ENCODE results near the gene SMAP2. TPM values are rescaled to one million over a fixed set of nuclear protein-coding genes. Genes with fewer than 3 reads are reported as not detected.
"Not testable (repeated sequence)": the region's sequence is repeated elsewhere in the genome, so short reads cannot be mapped to it uniquely, and the experiment has no call there.

Gene SMAP2
- total RNA-seq, 1 experiment from 2014 or later = 11.6 TPM

DNA sequence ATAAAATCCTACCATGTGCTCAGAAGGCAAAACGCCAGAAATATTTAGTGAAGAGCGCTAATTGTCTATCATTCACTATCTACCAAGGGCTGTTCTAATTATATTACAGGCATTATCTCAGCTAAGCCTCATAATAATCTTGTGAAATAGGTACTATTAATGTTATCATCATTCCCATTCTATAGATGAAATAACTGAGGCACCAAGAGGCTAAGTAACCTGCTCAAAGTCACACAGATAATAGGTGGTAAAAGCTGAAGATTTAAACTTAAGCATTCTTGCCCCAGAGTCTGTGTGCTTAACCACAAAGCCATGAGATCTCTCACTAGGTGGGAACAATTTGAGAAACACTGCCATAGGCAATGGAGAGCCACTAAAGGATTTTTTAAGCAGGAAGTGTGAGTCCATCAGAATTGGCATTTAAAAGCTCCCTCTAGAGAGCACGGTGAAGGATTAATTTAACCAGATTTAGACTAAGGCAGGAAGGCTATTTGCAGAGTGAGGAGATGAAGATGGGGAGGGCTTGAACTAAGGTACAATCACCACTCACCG lies 1.7 kb upstream of the SMAP2 start:
- DNase-seq (ENCODE audit: extremely low read depth, low read depth) = no peak

DNA sequence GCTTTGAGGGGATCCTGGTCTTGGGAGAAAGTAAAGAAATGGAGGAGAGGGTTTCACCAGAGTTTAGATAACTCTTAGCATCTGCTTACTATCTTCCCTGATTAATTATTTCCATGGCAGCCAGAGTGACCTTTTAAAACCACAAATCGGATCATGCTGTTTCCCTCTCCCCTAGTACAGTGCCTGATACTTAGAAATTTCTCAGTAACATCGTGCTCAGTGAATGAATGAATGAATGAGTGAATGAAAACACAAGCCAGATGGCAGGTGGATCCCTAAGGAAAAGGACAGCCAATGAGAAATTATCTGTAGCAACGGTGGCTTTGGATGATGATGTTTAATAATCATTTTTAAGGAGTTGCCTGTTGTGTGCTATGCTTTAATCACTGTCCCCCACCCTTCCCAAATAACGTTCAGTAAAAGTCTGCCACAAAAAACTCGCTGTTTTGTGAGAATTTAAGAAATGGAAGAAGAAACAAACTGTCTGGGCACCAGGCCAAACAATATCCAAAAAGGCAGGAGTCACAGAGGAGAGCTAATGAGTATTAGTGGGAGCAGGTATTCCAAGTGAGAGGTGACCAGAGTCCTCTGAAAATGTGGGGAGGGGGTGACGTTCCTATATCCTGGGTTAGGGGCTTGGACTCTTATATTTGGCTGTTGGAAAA lies 737 bp upstream of the SMAP2 start:
- DNase-seq (ENCODE audit: extremely low read depth, low read depth) = no peak

DNA sequence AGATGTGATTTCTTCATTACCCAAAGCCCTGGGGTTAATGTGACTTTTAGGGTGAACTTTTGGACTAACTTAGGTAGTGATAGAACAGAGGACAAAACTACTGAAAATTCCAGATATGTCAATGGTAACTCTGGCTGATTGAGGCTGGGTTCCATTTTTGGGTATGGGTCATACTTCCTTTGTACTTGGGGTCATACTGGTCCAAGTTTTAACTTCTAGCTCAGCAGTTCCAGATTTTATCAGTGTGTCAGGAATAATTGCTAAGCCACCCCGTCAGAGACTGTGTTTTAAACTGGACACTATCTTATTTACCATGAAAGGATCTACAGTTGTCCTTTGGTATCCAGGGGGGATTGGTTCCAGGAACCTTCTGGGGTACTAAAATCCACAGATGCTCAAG lies 4.0 kb downstream of the SMAP2 start:
- DNase-seq (ENCODE audit: extremely low read depth, low read depth) = no peak

DNA sequence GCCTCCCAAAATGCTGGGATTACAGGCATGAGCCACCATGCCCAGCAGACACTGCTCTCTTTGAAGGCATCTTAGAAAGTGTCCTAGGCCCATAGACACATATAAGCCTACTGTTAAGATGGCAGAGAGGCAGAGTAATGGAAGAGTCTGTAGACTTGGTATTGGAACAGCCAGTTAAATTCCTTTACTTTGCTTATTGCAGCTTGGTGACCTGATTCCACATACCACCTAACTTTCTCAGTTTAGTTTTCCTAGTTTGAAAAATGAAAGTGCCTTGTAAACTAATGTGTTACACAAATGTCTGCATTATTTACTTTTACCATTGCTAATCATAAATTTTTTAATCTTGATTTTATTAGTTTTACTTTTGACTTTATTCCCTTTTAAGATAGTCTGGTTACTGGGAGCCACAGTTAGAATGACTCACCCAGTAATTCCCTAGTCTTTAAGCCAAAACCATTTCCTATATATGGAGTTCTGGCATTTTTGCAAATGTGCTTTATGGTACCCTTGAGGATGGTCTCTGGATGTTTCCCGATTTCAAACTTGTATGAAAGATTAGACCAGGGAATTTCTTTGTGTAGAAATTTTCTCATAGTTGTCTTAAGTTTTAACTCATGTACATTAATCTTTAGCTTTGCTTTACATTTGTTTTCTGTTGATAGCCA lies 6.4 kb downstream of the SMAP2 start:
- DNase-seq (ENCODE audit: extremely low read depth, low read depth) = no peak

DNA sequence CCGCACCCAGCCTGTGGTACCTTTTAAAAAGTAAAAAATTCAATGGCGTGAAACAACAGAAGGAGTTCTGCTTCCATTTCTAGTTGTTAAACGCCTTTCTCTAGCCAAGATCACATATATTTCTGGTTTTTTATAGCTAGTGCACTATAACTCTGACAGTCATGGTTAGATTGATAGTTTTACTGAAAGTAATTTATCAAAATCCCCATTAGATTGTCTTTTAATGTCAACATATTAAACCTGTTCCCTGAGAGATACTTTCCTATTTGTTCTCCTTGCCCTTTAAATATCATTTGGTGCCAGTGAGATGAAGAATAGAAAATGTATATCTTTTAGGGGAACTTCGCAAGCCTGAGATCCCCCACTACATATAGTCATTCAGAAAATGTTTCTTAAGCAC lies 7.3 kb downstream of the SMAP2 start:
- no peak for DNase-seq (ENCODE audit: extremely low read depth, low read depth)

DNA sequence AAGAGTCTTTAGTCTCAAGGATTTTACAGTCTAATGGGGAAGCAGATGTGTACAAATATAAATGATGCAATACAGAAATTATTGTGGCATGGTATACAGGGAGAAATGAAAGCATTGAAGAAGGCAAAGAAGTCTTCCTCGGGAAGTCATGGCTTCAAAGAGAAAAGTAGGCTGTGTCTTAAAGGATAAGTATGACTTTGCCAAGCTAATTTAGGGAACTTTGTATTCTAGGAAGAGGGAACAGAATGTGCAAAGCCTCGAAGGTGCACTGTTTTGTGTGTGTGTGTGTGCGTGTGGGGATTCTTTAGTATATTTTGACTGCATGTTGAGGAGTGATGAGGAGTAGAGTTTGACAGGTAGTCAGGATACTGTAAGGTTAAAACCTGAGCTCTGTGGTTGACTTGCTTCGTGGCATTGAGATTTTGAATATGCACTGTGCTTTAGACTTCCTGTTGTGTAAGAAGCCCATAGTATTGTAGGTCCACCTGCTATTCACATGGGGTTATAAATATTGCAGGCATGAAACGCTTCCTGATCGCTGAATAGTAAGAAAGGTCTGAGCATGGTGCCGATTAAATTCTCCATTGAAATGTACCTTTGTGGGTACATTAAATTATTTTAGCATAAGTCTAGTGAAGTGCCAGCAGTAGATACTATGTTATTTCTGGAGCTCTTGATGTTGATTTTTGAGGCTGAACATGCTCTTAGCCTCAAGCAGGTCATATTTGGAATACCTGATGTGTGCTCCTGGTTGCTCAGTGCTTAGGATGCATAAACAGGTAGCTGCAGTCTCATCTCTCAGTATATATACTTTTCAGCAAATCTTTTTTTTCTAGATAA lies 8.0 kb downstream of the SMAP2 start:
- no peak for DNase-seq (ENCODE audit: extremely low read depth, low read depth)

DNA sequence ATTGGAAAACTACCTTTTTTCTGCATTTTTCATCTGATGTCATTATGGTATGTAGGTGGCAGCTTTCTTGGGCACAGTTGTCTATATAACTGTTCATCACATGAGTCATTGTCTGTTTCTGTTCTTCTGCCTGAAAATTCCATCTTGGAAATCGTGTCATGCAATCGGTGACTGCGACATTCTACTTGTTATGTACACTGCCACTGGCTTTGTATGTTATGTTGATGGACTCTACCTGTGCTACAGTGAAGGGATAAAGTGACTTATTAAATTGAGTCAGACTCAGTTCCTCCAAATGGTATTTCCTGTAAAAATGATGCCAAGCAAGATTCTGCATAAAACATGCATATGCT lies 8.6 kb downstream of the SMAP2 start:
- DNase-seq (ENCODE audit: extremely low read depth, low read depth) = no peak

DNA sequence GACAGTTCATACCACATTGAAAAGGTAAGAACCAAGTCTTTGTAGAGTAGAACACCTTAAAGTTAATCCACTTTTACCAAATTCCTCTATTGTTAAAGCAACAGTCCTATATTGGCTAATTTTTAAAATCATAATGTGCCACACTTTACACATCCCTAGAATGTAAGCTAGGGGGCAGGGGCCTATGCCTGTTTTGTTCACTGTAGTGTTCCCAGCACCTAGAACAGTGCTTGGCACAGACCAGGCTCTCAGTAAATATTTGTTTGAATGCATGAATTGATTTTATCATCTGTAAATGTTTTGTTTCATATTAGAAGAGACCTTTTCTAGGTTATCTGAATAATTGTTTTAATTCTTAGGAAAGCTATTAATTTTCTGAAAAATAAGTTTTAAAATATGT lies 9.1 kb downstream of the SMAP2 start:
- DNase-seq (ENCODE audit: extremely low read depth, low read depth) = no peak

DNA sequence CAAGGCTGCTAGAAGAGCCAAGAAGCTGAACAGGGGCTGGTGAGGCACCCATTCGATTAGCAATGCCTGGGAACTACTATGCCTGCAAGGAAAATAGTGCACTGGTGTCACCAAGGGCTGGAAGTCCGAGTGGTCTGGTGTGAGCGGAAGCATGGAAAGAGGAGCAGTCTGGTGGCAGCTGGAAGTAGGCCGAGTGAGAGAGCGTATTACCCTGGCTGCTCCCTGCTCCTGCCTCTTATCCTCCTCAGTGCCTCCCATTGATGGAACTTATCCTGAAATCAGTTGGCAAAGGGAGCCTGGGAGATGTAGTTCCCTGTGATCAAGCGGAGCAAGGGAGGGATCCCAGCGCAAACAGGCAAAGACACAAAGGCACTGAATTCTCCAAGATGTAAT lies 9.6 kb downstream of the SMAP2 start:
- DNase-seq (ENCODE audit: extremely low read depth, low read depth) = no peak

DNA sequence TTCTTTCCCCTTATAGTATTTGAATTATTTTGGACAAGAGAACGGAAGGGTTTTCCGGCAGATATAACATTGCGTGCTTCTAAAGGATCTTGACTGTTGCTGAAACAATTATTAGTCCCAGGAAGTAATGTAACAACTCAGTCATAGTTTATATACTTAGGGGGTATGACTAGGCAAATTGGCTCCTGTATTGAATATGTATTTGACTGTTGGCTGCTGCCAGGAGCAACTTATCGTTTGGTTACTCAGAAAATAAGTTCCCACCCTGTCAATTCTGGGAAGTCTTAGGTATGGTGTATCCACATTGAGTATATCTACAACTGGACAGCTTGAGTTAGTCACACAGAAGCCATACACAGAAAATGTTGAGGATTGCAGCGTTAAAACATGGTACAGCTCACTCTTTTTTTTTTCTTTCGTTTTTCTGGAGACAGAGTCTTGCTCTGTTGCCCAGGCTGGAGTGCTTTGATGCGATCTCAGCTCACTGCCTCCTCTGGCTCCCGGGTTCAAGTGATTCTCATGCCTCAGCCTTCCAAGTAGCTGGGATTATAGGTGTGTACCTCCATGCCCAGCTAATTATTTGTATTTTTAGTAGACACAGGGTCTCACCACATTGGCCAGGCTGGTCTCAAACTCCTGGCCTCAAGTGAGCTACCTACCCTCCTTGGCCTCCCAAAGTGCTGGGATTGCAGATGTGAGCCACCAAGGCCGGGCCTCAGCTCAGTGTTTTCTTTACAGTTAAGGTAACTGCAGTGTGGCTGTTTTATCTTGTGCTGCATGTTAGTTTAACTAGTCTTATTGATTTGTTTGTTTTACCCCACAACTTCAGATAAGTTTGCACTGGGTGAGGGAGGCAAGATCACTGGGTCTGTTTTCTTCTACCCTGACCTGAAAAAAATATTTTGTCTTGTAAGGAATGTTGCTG lies 10.2 kb downstream of the SMAP2 start:
- no peak for DNase-seq (ENCODE audit: extremely low read depth, low read depth)

DNA sequence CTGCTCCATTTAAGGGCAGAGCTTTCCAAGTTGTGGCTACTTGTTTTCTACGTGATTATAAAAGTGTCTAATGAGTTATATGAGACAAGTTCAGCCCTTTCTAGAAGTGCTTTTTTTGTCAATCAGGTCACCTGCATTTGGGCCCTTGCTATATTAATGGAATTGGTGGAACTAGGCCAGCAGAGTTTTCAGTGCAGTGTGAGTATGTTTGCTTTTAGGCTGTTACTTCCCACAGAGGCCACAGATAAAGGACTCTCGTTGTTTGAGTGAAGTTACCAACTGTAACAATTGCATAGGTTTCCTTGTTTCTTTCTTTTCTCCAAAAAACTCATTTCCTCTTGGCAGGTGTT lies 10.9 kb downstream of the SMAP2 start:
- no peak for DNase-seq (ENCODE audit: extremely low read depth, low read depth)

DNA sequence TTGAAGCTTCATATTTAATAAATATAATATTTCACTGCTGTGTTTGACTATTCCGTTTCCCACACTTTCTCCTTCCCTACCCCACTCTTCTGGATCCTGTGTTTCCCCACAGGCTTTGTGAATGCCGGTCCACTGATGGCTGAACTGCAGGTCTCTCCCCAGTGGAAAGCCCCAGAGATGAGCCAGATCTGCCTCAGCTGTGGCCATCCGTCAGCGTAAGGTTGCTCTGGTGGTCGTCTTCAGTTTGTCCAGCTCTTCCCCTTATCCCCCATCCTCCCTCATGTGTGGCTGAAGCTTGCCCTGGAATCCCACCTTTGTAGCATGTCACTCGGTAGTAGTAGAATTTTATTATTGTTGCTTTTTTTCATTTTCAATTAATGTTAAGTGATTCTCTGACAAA lies 11.4 kb downstream of the SMAP2 start:
- no peak for DNase-seq (ENCODE audit: extremely low read depth, low read depth)

DNA sequence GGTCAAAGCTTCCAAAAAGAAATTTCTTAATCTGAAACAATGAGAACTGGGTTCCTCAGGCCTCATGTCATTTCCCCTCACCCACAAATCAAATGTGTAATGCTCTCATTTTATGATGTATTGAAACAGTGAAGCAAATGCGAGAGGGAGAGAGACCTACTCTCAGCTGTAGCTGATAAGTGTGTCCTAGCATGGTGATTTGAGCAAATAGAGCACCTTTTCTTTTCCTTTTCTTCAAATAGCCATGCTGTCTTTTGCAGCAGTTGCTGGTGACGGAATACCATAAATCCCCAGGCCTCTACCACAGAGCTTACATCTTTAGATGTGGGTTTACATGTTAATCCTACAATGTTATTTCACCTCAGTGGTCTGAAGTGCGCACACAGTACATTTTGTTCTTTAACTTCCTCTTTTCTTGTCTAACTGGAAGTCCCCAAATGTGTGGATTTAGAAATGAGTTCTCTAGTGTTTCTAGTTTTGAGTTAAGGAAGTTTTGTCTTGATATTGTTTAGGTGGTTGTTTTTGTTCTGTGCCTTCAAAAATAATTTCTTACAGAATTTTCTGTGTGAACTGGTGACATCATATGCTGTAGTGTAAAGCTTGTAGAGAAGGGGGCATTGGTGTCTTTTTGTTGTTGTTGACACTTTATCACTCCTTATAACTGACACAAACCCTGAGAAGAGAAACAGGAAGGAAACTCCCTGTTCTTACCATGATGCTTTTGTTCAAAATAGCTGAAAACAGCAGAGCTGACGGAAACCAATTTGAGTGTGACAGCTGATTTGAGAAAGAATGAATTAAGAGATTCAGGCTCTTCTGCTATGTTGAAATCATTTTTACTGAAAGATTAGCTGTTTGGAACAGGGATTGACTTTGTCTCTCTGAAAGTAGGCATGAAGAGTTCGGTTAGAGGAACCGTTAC lies 12.2 kb downstream of the SMAP2 start:
- DNase-seq (ENCODE audit: extremely low read depth, low read depth) = no peak

DNA sequence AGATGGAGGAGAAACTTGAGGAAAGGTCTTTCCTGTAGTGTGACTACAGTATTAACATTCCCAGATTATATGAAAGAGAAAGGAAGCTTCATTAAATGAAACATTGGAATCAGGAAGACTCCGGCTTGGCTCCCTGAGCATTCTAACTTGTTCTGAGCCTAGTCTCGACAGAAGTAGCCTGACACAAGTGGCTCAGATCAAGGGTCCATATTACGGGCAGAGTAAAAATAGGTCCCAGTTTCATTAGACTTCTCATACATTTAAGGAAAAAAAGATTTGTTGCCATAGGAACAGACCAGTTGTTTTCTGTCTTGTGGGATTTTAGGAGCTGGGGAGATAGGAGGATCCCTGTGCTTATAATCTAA lies 12.8 kb downstream of the SMAP2 start:
- no peak for DNase-seq (ENCODE audit: extremely low read depth, low read depth)

DNA sequence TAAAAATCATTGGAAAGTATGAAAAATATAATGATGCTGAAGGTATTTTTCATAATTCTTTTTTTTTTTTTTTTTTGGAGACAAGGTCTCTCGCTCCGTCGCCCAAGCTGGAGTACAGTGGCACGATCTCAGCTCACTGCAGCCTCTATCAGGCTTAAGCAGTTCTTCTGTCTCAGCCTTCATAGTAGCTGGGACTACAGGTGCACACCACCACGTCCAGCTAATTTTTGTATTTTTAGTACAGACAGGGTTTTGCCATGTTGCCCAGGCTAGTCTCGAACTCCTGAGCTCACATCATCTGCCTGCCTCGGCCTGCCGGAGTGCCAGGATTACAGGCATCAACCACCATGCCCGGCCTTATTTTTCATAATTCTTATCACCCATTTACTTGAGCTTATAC lies 13.3 kb downstream of the SMAP2 start:
- no peak for DNase-seq (ENCODE audit: extremely low read depth, low read depth)

DNA sequence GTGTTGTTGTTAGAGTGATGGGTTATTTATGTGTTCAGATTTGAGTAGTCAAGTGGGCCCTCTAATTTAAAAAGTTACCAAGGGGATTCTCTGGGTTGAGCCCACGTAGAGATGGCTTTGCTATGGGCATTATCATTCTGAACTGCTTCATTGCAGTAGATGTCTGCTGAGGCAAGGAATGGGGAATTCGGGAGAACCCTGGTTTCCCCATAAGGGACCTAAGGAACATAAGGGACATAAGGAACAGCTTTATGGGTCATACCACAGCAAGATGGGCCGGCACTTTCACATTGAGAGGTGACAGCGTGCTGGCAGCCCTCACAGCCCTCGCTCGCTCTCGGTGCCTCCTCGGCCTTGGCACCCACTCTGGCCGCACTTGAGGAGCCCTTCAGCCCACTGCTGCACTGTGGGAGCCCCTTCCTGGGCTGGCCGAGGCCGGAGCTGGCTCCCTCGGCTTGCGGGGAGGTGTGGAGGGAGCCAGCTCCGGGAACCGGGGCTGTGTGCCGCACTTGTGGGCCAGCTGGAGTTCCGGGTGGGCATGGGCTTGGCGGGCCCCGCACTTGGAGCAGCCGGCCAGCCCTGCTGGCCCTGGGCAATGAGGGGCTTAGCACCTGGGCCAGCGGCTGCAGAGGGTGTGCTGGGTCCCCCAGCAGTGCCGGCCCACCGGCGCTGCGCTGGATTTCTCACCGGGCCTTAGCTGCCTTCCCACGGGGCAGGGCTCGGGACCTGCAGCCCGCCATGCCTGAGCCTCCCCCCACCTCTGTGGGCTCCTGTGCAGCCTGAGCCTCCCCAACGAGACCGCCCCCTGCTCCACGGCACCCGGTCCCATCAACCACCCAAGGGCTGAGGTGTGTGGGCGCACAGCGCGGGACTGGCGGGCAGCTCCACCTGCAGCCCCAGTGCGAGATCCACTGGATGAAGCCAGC lies 14.1 kb downstream of the SMAP2 start:
- DNase-seq (ENCODE audit: extremely low read depth, low read depth) = not testable (repeated sequence)

DNA sequence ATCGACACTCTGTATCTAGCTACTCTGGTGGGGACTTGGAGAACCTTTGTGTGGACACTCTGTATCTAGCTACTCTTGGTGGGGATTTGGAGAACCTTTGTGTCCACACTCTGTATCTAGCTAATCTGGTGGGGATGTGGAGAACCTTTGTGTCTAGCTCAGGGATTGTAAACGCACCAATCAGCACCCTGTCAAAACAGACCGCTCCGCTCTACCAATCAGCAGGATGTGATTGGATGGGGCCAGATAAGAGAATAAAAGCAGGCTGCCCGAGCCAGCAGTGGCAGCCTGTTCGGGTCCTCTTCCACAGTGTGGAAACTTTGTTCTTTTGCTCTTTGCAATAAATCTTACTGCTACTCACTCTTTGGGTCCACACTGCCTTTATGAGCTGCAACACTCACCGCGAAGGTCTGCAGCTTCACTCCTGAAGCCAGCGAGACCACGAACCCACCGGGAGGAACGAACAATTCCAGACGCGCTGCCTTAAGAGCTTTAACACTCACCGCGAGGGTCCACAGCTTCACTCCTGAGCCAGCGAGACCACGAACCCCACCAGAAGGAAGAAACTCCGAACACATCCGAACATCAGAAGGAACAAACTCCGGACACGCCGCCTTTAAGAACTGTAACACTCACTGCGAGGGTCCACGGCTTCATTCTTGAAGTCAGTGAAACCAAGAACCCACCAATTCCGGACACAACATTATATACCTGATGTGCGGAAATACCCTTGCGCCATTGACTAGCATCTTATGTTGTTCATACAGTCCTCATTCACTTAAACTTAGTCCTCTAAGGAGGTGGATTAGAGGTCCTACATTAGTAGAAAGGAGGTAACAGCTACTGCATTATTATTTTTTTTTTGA lies 15.2 kb downstream of the SMAP2 start:
- not testable (repeated sequence) for DNase-seq (ENCODE audit: extremely low read depth, low read depth)
